ENCODE data around the gene EXOC4.

EXOC4 gene

DNA sequence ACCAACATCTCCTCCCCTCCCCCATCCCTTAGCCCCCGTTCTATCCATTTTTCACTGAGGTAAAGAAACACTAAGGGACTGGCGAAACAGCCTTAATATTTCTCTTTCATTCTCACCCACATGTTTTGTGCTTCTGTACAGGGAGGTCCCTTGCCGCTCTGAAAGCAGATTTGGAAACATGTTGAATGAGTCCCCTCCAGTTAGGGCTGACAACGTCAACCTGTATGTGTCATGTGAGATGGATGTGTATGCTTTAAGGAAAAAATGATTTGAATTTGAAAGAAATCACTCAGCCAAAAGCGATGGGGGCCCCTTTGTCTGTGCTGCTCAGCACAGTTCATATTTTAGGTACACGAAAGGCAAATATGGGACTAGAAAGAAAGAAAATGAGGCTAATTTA is 560.0 kb downstream of the EXOC4 start:
- Histone ChIP-seq H3K9ac (ENCODE audit: low read length) (no peak overlapping the region), H3K4me1 (ENCODE audit: insufficient read depth, low read length, severe bottlenecking) (no peaks in the 10 kb centered on the region), H3F3A (ENCODE audit: insufficient read depth, low read length) (no peaks in the 10 kb centered on the region), H3K79me2 (ENCODE audit: insufficient read depth, low read length) (no peaks in the 10 kb centered on the region), H3K36me3 (ENCODE audit: insufficient read depth, low read length) (no peaks in the 10 kb centered on the region), H3K9me2 (ENCODE audit: low read depth, low read length) (no peaks in the 10 kb centered on the region), H4K20me1 (ENCODE audit: insufficient read depth, low read length) (no peaks in the 10 kb centered on the region), H3K9me3 (ENCODE audit: low read length) (no peaks in the 10 kb centered on the region), H3K4me2 (ENCODE audit: low read length) (no peak overlapping the region), H3K27ac (ENCODE audit: low read depth, low read length, poor library complexity, severe bottlenecking) (no peak overlapping the region), H3K4me3 (ENCODE audit: low read depth, low read length, poor library complexity, severe bottlenecking) (no peak overlapping the region), H3K27me3 (ENCODE audit: insufficient read depth, low read length) (no peaks in the 10 kb centered on the region), H2AFZ (ENCODE audit: low read length) (no peak overlapping the region)
- TF ChIP-seq, protein P1, sequence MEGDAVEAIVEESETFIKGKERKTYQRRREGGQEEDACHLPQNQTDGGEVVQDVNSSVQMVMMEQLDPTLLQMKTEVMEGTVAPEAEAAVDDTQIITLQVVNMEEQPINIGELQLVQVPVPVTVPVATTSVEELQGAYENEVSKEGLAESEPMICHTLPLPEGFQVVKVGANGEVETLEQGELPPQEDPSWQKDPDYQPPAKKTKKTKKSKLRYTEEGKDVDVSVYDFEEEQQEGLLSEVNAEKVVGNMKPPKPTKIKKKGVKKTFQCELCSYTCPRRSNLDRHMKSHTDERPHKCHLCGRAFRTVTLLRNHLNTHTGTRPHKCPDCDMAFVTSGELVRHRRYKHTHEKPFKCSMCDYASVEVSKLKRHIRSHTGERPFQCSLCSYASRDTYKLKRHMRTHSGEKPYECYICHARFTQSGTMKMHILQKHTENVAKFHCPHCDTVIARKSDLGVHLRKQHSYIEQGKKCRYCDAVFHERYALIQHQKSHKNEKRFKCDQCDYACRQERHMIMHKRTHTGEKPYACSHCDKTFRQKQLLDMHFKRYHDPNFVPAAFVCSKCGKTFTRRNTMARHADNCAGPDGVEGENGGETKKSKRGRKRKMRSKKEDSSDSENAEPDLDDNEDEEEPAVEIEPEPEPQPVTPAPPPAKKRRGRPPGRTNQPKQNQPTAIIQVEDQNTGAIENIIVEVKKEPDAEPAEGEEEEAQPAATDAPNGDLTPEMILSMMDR (IDR thresholded peaks at IDR 0.05; ENCODE audit: low read length): no peak
- TF ChIP-seq EZH2 (IDR thresholded peaks at IDR 0.05; ENCODE audit: borderline replicate concordance, low read length): no peak

DNA sequence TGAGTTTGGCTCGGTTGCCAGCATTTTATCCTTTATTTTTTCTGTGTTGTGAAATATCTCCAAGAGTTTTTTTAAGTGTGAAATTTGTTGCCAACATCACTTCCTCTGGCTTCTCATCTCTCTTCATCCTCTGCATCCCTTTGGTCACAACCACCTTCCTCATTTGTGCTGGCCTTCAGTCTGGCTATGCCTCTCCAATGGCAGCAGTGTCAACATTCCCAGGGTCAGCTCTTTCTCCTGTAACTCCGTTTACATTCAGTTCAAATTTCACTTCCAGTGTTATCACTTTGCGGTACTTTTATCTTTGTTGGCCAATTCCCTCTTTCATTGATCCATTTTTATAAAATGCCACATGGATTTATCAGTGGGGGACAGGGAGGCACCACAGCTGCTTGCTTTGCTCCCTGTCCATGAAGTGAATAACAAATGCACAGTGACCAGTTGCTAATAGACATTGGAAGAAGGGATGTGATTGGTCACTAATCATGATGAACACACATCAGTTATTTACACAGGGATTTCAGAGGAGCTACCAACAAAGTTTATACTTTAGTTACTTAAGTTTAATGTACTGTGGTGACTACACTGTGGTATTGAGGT is 562.8 kb downstream of the EXOC4 start:
- H3K36me3 ChIP-seq (ENCODE audit: insufficient read depth, low read length): no peaks in the 10 kb centered on the region
- no peak overlapping the region for H3K4me2 ChIP-seq (ENCODE audit: low read length)
- H3K9me3 ChIP-seq (ENCODE audit: low read length): no peaks in the 10 kb centered on the region
- TF ChIP-seq, protein P1 (IDR thresholded peaks at IDR 0.05; ENCODE audit: low read length): no peak
- TF ChIP-seq EZH2 (IDR thresholded peaks at IDR 0.05; ENCODE audit: borderline replicate concordance, low read length): no peak
- no peak overlapping the region for H3K9ac ChIP-seq (ENCODE audit: low read length)
- no peaks in the 10 kb centered on the region for H3K79me2 ChIP-seq (ENCODE audit: insufficient read depth, low read length)
- no peaks in the 10 kb centered on the region for H4K20me1 ChIP-seq (ENCODE audit: insufficient read depth, low read length)
- H2AFZ ChIP-seq (ENCODE audit: low read length): no peak overlapping the region
- no peak overlapping the region for H3K27ac ChIP-seq (ENCODE audit: low read depth, low read length, poor library complexity, severe bottlenecking)
- no peak overlapping the region for H3K4me3 ChIP-seq (ENCODE audit: low read depth, low read length, poor library complexity, severe bottlenecking)
- no peaks in the 10 kb centered on the region for H3K9me2 ChIP-seq (ENCODE audit: low read depth, low read length)
- H3F3A ChIP-seq (ENCODE audit: insufficient read depth, low read length): no peaks in the 10 kb centered on the region
- no peaks in the 10 kb centered on the region for H3K27me3 ChIP-seq (ENCODE audit: insufficient read depth, low read length)
- H3K4me1 ChIP-seq (ENCODE audit: insufficient read depth, low read length, severe bottlenecking): no peaks in the 10 kb centered on the region

DNA sequence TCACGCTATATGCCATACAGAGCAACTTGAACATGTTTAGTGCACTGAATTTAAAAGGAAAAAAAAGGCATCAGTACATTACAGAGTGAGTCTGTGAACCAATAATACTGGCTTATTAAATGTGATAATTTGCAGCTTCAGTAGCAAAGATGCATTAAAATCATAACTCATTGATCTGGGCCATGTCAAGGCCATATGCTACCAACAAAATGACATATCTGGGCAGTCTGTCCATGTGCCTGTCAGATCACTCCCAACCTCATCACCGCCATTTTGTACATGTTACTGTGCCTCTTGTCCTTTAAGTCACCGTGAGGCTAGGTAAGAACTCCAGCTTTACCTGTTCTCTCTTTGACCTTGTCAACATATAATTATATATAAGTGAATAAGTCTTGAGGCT is 566.8 kb downstream of the EXOC4 start:
- Histone ChIP-seq H3K36me3 (ENCODE audit: insufficient read depth, low read length) (no peaks in the 10 kb centered on the region), H4K20me1 (ENCODE audit: insufficient read depth, low read length) (no peaks in the 10 kb centered on the region), H3K4me3 (ENCODE audit: low read depth, low read length, poor library complexity, severe bottlenecking) (no peak overlapping the region), H3K4me2 (ENCODE audit: low read length) (no peak overlapping the region), H3K4me1 (ENCODE audit: insufficient read depth, low read length, severe bottlenecking) (no peaks in the 10 kb centered on the region), H2AFZ (ENCODE audit: low read length) (no peak overlapping the region), H3F3A (ENCODE audit: insufficient read depth, low read length) (no peaks in the 10 kb centered on the region), H3K9me2 (ENCODE audit: low read depth, low read length) (no peaks in the 10 kb centered on the region), H3K9me3 (ENCODE audit: low read length) (no peaks in the 10 kb centered on the region), H3K27me3 (ENCODE audit: insufficient read depth, low read length) (no peaks in the 10 kb centered on the region), H3K9ac (ENCODE audit: low read length) (no peak overlapping the region), H3K27ac (ENCODE audit: low read depth, low read length, poor library complexity, severe bottlenecking) (no peak overlapping the region), H3K79me2 (ENCODE audit: insufficient read depth, low read length) (no peaks in the 10 kb centered on the region)
- TF ChIP-seq, protein P1 (IDR thresholded peaks at IDR 0.05; ENCODE audit: low read length): no peak
- no peak for TF ChIP-seq EZH2 (IDR thresholded peaks at IDR 0.05; ENCODE audit: borderline replicate concordance, low read length)

Measured in OCI-LY1 (cell line).